ENCODE measurements around the gene HSD3B7.

Gene HSD3B7

GRCh38 chr16:31020536-31020935 is 35.5 kb downstream of the HSD3B7 start:
- no peak for TF ChIP-seq CEBPB (IDR thresholded peaks at IDR 0.05)
- TF ChIP-seq RAD21 (IDR thresholded peaks at IDR 0.05; ENCODE audit: low read depth) = no peak
- no peak for TF ChIP-seq MAX (IDR thresholded peaks at IDR 0.05)
- TF ChIP-seq TEAD4 (IDR thresholded peaks at IDR 0.05) = no peak

DNA sequence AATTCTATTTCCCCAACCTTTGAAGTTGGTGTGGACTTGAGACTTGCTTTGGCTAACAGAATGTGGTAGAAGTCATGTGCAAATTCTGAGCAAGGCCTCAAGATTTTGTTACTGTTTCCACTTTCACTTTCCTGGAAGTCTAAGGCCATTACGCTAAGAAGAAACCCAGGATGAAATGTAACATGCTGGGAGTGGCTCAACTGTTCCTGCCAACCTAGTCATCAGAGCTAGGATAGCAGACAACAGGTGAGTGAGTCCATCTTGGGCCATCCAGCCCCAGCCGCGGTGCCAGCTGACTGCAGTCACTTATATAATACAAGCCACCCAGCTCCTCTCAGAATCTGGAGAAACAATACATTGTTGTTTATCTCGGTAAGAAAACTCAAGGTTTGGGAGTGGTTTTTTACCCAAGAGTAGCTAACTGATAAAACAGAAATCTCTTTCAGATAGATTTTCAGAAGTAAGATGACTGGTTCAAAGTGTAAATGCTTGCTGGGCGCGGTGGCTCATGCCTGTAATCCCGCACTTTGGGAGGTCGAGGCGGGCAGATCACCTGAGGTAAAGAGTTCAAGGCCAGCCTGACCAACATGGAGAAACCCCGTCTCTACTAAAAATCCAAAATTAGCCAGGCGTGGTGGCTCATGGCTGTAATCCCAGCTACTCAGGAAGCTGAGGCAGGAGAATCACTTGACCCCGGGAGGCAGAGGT is 37.7 kb downstream of the HSD3B7 start:
- TF ChIP-seq EGR1 (IDR thresholded peaks at IDR 0.05) (no peak), TEAD4 (IDR thresholded peaks at IDR 0.05) (no peak), NFIC (IDR thresholded peaks at IDR 0.05) (no peak), ZBTB7A (IDR thresholded peaks at IDR 0.05; ENCODE audit: low read depth) (no peak), EP300 (IDR thresholded peaks at IDR 0.05; ENCODE audit: borderline replicate concordance) (no peak), CEBPB (IDR thresholded peaks at IDR 0.05) (no peak), FOXM1 (IDR thresholded peaks at IDR 0.05; ENCODE audit: borderline replicate concordance, low read depth) (no peak)

DNA sequence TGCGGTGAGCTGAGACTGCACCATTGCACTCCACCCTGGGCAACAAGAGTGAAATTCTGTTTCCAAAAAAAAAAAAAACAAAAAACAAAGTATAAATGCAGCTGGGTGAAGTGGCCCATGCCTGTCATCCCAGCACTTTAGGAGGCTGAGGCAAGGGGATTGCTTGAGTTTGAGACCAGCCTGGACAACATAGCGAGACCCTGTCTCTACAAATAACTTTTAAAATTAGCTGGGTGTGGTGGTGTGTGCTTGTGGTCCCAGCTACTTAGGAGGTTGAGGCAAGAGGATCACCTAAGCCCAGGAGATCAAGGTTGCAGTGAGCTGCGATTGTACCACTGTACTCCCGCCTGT is 38.2 kb downstream of the HSD3B7 start:
- no peak for TF ChIP-seq RAD21 (IDR thresholded peaks at IDR 0.05; ENCODE audit: low read depth)
- no peak for TF ChIP-seq TCF12 (IDR thresholded peaks at IDR 0.05; ENCODE audit: low read depth)
- TF ChIP-seq CREB1 (IDR thresholded peaks at IDR 0.05; ENCODE audit: low read depth) = no peak
- TF ChIP-seq, protein P1, sequence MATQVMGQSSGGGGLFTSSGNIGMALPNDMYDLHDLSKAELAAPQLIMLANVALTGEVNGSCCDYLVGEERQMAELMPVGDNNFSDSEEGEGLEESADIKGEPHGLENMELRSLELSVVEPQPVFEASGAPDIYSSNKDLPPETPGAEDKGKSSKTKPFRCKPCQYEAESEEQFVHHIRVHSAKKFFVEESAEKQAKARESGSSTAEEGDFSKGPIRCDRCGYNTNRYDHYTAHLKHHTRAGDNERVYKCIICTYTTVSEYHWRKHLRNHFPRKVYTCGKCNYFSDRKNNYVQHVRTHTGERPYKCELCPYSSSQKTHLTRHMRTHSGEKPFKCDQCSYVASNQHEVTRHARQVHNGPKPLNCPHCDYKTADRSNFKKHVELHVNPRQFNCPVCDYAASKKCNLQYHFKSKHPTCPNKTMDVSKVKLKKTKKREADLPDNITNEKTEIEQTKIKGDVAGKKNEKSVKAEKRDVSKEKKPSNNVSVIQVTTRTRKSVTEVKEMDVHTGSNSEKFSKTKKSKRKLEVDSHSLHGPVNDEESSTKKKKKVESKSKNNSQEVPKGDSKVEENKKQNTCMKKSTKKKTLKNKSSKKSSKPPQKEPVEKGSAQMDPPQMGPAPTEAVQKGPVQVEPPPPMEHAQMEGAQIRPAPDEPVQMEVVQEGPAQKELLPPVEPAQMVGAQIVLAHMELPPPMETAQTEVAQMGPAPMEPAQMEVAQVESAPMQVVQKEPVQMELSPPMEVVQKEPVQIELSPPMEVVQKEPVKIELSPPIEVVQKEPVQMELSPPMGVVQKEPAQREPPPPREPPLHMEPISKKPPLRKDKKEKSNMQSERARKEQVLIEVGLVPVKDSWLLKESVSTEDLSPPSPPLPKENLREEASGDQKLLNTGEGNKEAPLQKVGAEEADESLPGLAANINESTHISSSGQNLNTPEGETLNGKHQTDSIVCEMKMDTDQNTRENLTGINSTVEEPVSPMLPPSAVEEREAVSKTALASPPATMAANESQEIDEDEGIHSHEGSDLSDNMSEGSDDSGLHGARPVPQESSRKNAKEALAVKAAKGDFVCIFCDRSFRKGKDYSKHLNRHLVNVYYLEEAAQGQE (IDR thresholded peaks at IDR 0.05; ENCODE audit: low read depth) = no peak
- TF ChIP-seq EGR1 (IDR thresholded peaks at IDR 0.05) = no peak
- no peak for TF ChIP-seq YY1 (IDR thresholded peaks at IDR 0.05; ENCODE audit: low read depth)
- no peak for TF ChIP-seq NFIC (IDR thresholded peaks at IDR 0.05)
- no peak for TF ChIP-seq TEAD4 (IDR thresholded peaks at IDR 0.05)

GRCh38 chr16:31023627-31024226 is 38.7 kb downstream of the HSD3B7 start:
- TF ChIP-seq RAD21 (IDR thresholded peaks at IDR 0.05; ENCODE audit: low read depth) = no peak
- no peak for TF ChIP-seq EGR1 (IDR thresholded peaks at IDR 0.05)
- no peak for TF ChIP-seq TAF1 (IDR thresholded peaks at IDR 0.05; ENCODE audit: low read depth)
- TF ChIP-seq, protein P1 (IDR thresholded peaks at IDR 0.05; ENCODE audit: low read depth) = no peak
- no peak for TF ChIP-seq ZBTB7A (IDR thresholded peaks at IDR 0.05; ENCODE audit: low read depth)

GRCh38 chr16:31025339-31025738 is 40.3 kb downstream of the HSD3B7 start:
- TF ChIP-seq, protein P1 (IDR thresholded peaks at IDR 0.05; ENCODE audit: low read depth) = no peak
- no peak for TF ChIP-seq MAX (IDR thresholded peaks at IDR 0.05)
- no peak for TF ChIP-seq RAD21 (IDR thresholded peaks at IDR 0.05; ENCODE audit: low read depth)
- no peak for TF ChIP-seq YY1 (IDR thresholded peaks at IDR 0.05; ENCODE audit: low read depth)
- TF ChIP-seq EGR1 (IDR thresholded peaks at IDR 0.05) = no peak
- no peak for TF ChIP-seq EP300 (IDR thresholded peaks at IDR 0.05; ENCODE audit: borderline replicate concordance)
- TF ChIP-seq CEBPB (IDR thresholded peaks at IDR 0.05) = no peak
- TF ChIP-seq TCF12 (IDR thresholded peaks at IDR 0.05; ENCODE audit: low read depth) = no peak
- no peak for TF ChIP-seq ZBTB7A (IDR thresholded peaks at IDR 0.05; ENCODE audit: low read depth)

DNA sequence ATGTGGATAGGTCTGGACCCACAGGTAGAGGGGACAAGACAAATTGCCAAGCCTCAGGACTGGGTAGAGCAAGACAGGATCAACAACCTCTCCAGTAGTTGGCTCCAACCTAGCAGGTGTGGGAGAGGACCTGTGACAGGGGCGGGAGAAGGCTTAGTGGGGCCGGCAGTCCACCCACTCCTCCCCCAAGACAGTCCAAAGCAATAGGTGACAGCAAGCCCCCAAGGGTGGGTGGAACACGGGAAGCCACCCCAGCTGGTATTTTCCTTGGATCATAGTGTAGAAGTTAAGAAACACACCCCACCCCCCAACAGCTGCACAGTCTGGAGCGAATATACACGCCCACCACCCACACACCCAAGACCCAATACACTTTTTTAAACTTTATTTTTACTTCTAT is 44.3 kb downstream of the HSD3B7 start:
- TF ChIP-seq, protein P1 (IDR thresholded peaks at IDR 0.05; ENCODE audit: low read depth) = no peak
- no peak for TF ChIP-seq EGR1 (IDR thresholded peaks at IDR 0.05)
- no peak for TF ChIP-seq TEAD4 (IDR thresholded peaks at IDR 0.05)
- no peak for TF ChIP-seq CEBPB (IDR thresholded peaks at IDR 0.05)
- TF ChIP-seq, protein P2, sequence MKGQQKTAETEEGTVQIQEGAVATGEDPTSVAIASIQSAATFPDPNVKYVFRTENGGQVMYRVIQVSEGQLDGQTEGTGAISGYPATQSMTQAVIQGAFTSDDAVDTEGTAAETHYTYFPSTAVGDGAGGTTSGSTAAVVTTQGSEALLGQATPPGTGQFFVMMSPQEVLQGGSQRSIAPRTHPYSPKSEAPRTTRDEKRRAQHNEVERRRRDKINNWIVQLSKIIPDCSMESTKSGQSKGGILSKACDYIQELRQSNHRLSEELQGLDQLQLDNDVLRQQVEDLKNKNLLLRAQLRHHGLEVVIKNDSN (IDR thresholded peaks at IDR 0.05) = no peak
- TF ChIP-seq NFIC (IDR thresholded peaks at IDR 0.05) = no peak
- no peak for TF ChIP-seq MAX (IDR thresholded peaks at IDR 0.05)
- TF ChIP-seq EP300 (IDR thresholded peaks at IDR 0.05; ENCODE audit: borderline replicate concordance) = no peak
- no peak for TF ChIP-seq ZBTB7A (IDR thresholded peaks at IDR 0.05; ENCODE audit: low read depth)
- no peak for TF ChIP-seq FOXM1 (IDR thresholded peaks at IDR 0.05; ENCODE audit: borderline replicate concordance, low read depth)
- TF ChIP-seq TAF1 (IDR thresholded peaks at IDR 0.05; ENCODE audit: low read depth) = no peak
- TF ChIP-seq RAD21 (IDR thresholded peaks at IDR 0.05; ENCODE audit: low read depth) = no peak
- TF ChIP-seq TCF12 (IDR thresholded peaks at IDR 0.05; ENCODE audit: low read depth) = no peak
- no peak for TF ChIP-seq YY1 (IDR thresholded peaks at IDR 0.05; ENCODE audit: low read depth)
- TF ChIP-seq CREB1 (IDR thresholded peaks at IDR 0.05; ENCODE audit: low read depth) = no peak

Data from Ishikawa (cell line).